Astrocyte of the cerebellum (primary cell): ENCODE measurements around the gene SFXN5.
A peak's percentile ranks its signal among the peaks of the same experiment; 100 is the strongest.

Experiments used
- DNase-seq: peaks from one replicate; pipeline ENCODE4 v3.0.0-alpha.2; 2011; ENCODE audit warnings: low read depth
- H3K4me3 ChIP-seq: 2 replicates; pipeline ENCODE4 v1.5.1; 2011; ENCODE audit warnings: mild to moderate bottlenecking, low read depth, low read length, moderate library complexity
- in situ Hi-C: cut with HindIII; loops from 2 replicates; pipeline ENCODE4 v1.10.0; 2017; ENCODE audit warnings: low sequenced_read_pairs
- TF ChIP-seq, protein P1 (sequence below): IDR thresholded peaks from 2 replicates; pipeline ENCODE4 v1.5.1; 2012; ENCODE audit warnings: low read length, low read depth, moderate library complexity, mild to moderate bottlenecking; ENCODE audit errors: missing control alignments

The SFXN5 gene

GRCh38 chr2:73043929-73044832 is 27.3 kb downstream of the SFXN5 start:
- H3K4me3 ChIP-seq, result no peak overlapping the region
- in situ Hi-C loops, result no loop called here
- peak; percentile 54 for DNase-seq
- TF ChIP-seq, protein P1, sequence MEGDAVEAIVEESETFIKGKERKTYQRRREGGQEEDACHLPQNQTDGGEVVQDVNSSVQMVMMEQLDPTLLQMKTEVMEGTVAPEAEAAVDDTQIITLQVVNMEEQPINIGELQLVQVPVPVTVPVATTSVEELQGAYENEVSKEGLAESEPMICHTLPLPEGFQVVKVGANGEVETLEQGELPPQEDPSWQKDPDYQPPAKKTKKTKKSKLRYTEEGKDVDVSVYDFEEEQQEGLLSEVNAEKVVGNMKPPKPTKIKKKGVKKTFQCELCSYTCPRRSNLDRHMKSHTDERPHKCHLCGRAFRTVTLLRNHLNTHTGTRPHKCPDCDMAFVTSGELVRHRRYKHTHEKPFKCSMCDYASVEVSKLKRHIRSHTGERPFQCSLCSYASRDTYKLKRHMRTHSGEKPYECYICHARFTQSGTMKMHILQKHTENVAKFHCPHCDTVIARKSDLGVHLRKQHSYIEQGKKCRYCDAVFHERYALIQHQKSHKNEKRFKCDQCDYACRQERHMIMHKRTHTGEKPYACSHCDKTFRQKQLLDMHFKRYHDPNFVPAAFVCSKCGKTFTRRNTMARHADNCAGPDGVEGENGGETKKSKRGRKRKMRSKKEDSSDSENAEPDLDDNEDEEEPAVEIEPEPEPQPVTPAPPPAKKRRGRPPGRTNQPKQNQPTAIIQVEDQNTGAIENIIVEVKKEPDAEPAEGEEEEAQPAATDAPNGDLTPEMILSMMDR, result no peak

DNA sequence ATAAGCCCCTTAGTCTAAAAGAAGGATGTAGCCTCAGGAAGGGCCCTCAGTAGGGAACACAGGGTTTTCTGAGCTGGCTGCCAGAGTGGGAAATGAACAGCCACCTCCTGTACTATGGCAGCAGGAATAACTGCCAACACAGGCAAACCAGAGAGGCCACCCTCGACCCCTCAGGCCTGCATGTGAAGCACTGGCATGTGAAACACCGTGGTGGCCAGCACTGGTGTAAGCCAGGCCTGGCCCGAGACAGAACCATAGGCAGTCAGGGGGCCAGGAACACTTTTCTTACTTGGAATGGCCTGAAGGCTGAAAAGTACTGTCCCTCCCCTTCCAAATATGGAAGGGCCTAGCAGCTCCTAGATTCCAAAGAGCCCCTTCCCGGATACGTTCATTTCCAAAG is 28.2 kb downstream of the SFXN5 start:
- H3K4me3 ChIP-seq, result no peak overlapping the region
- no peak for DNase-seq
- TF ChIP-seq, protein P1, result no peak
- in situ Hi-C loops, result no loop called here

GRCh38 chr2:73037947-73038585 is 33.4 kb downstream of the SFXN5 start:
- TF ChIP-seq, protein P1, result no peak
- no peak for DNase-seq
- in situ Hi-C loops, result no loop called here

GRCh38 chr2:73036766-73037165 is 34.7 kb downstream of the SFXN5 start:
- DNase-seq, result no peak
- TF ChIP-seq, protein P1, result no peak
- in situ Hi-C loops, result no loop called here
- H3K4me3 ChIP-seq, result no peak overlapping the region

More at GRCh38 chr2:73037947-73038585, 33.4 kb downstream of the SFXN5 start:
- H3K4me3 ChIP-seq, result no peak overlapping the region

DNA sequence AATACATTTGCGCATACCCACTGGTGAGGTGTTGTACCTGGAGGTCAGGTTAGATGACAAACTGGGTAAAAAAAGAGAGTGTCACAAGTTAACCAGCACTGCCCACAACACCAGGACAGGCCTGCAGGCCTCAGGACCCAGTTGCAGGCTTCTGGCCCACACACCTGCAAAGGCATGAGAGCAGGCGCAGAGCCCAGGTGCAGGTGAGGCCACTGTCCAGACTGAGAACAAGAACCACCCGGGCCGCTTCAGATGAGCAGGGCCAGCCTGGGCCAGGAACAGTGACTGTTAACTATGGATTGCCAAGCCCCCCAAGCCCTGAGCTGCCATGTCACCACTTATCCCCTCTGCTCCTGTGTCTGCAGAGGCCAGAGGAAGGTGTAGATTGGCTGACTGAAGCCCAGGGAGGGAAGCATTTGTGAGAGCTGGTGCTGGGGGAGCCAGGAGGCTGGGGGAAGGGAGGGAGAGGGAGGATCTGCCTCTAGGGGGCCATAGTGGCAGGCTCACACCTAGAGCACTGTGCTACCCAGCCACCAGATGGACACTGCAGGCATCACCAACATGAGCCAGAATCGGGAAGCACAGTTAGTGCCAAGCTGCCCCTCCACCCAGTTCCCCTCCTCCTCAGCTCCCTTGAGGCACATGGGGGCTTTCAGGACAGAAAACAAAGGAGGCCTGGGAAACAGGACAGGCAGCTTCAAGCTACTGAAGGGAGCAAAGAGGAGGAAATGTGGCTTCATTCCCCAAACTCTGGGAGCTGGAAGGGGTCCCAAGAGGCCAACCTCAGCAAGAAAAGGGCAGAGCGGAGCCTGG is 35.4 kb downstream of the SFXN5 start:
- TF ChIP-seq, protein P1, result peak; percentile 21
- DNase-seq, result no peak
- no peak overlapping the region for H3K4me3 ChIP-seq
- in situ Hi-C loops, result no loop called here

DNA sequence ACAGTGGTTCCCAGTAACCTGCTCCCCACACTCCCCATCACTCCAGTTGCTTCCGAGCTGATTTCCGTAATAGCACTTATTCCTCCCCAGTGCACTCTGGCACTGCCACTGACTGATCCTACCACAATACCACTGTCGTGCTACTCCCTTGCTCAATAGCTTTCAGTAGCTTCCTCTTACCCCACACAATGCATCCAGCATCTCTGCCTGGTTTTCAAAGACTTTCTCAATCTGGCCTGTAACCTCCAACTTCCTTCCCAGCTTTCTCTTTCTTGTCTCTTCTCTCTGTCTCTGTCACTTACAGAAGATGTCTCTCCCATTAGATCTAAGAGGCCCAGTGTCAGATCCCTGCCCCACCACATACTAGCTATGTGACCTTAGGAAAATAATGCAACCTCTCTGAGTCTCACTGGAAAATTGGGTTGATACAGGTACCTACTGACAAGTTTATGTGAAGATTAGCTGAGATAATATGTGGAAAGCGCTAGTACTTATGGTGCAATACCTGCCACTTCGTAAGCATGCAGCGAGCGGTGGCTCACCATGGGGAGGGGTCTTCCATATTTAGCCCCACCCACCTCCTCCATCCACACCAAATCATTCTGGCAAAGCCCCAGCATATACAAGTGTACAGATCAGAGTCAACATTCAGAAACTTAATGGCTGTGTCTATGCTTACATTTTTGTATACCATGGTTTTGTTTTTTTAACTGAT is 36.7 kb downstream of the SFXN5 start:
- H3K4me3 ChIP-seq, result no peak overlapping the region
- DNase-seq, result no peak
- TF ChIP-seq, protein P1, result no peak
- in situ Hi-C loops, result no loop called here
